GM18511 (cell line): ENCODE results near the gene PRAME.
"Not testable (repeated sequence)": the region's sequence is repeated elsewhere in the genome, so short reads cannot be mapped to it uniquely, and the experiment has no call there.

Experiments
- ATAC-seq: cut with Tn5 transposase; IDR thresholded peaks from one replicate; pipeline ENCODE4 v1.9.1; 2021; ENCODE audit warnings: mild to moderate bottlenecking, moderate library complexity; ENCODE audit not compliant: unreplicated experiment

Gene PRAME

GRCh38 chr22:22553735-22554586, 5.1 kb downstream of the PRAME start:
- no peak for ATAC-seq

- no peak for ATAC-seq
These were observed 5.9 kb downstream of the PRAME start for GRCh38 chr22:22553141-22553540.

GRCh38 chr22:22552630-22553029, 6.4 kb downstream of the PRAME start:
- ATAC-seq, result no peak

GRCh38 chr22:22550789-22551434, 8.2 kb downstream of the PRAME start:
- ATAC-seq, result no peak

- no peak for ATAC-seq
These were observed 10.2 kb downstream of the PRAME start for GRCh38 chr22:22548910-22549309.

- ATAC-seq, result no peak
These were observed 10.7 kb downstream of the PRAME start for GRCh38 chr22:22548317-22548716.

GRCh38 chr22:22547692-22548300, 11.3 kb downstream of the PRAME start:
- no peak for ATAC-seq

GRCh38 chr22:22547226-22547625, 11.8 kb downstream of the PRAME start:
- ATAC-seq, result no peak

DNA sequence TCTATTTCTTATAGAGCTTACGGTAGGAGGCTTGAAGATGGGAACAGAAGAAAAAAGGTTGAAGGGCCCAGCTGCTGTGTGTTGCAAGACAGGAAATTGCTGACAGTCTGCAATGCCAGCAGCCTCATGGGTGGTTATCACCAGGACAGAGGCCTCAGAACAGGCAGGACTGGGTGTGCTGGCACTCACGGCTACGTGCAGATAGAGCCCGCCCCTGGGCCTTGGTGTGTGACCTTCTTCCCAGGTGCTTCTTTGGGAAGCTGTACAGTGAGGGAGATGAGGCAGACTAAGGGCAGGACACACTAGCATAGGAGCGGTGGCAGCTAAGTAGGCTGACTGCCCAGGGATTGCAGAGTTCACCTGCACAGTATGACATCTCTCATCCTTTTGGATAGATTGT, 12.6 kb downstream of the PRAME start:
- ATAC-seq, result no peak

DNA sequence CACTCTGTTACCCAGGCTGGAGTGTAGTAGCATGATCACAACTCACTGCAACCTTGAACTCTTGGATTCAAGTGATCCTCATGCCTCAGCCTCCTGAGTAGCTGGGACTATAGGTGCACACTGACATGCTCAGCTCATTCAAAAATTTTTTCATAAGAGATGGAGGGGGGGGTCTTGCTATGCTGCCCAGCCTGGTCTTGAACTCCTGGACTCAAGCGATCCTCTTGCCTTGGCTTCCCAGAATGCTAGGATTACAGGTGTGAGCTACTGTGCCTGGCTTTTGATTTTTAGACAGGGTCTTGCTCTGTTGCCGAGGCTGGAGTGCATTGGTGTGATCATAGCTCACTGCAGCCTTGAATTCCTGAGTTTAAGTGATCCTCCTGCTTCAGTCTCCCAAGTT, 14.0 kb downstream of the PRAME start:
- no peak for ATAC-seq

- no peak for ATAC-seq
These were observed 20.7 kb downstream of the PRAME start for GRCh38 chr22:22538226-22538989.

GRCh38 chr22:22536916-22537315, 22.1 kb downstream of the PRAME start:
- ATAC-seq, result no peak

GRCh38 chr22:22536515-22536914, 22.6 kb downstream of the PRAME start:
- ATAC-seq, result no peak

DNA sequence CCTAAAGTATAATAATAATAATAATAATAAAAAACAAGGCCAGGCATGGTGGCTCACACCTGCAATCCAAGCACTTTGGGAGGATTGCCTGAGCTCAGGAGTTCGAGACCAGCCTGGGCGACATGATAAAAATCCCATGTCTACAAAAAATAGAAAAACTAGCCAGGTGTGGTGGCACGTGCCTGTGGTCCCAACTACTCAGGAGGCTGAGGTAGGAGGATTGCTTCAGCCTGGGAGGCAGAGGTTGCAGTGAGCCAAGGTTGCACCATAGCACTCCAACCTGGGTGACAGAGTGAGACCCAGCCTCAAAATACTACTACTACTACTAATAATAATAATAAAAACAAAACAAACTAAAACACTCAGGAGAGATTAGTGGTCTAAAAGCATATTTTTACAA, 23.4 kb downstream of the PRAME start:
- ATAC-seq, result no peak

DNA sequence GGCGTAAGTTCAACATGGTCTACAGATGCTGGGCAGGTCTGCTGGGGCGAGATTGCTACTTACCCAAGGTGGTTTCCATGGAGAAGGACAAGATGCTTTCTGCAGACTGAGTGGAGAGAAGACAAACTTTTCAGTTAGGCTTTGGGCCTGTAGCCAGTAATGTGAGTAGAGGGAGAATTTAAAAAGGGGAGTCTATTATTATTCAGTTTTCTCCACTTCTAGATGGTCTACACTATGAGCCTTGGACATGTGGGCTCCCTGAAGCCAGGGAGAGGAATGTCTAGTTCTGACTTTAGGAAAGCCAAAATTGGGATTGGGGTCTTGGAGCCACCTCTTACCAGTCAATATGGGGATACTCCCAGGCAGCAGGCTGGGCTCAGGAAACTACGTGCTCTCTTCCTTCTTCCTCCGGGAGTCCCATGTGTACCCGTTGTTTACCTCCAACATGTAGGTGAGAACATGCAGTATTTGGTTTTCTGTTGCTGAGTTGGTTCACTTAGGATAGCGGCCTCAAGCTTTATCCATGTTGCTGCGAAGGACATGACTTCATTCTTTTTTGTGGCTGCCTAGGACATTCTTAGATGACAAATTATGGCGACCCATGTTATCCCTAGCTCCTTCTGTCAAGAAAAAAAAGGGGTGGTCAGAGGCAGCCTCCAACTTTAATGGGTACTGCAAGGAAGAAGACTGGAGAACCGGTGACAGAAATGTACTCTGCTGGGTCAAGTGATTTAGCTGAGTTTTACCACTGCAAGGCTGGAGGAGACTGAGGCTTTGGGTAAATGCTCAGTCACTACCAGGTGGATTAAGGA, 24.3 kb downstream of the PRAME start:
- ATAC-seq, result no peak

DNA sequence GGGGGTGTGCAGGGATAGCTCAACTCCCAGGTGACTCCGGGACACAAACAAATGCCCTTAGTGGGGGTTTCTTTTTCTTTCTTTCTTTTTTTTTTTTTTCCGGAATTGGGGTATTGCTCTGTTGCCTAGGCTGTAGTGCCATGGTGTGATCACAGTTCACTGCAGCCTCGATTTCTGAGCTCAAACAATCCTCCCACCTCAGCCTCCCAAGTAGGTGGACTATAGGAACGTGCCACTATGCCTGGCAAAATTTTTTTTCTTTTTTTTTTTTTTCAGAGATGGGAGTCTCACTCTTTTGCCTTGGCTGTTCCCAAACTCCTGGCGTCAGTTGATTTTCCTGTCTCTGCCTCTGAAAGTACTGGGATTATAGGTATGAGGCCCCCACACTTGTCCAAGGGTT, 25.2 kb downstream of the PRAME start:
- ATAC-seq, result no peak

DNA sequence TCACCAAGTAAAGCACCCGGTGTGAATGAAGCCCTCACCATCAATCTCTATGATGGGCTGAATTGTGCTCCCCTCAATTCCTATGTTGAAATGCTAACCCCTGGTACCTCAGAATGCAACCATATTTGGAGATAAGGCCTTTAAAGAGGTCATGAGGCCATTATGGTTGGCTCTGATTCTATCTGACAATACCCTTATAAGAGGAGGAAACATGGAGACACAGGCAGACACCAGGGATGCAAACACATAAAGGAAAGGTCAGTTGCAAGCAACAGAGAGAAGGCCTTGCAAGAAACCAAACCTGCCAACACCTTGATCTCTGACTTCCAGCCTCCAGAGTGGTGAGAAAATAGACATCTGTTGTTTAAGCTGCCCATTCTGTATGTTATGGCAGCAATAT, 25.6 kb downstream of the PRAME start:
- no peak for ATAC-seq

DNA sequence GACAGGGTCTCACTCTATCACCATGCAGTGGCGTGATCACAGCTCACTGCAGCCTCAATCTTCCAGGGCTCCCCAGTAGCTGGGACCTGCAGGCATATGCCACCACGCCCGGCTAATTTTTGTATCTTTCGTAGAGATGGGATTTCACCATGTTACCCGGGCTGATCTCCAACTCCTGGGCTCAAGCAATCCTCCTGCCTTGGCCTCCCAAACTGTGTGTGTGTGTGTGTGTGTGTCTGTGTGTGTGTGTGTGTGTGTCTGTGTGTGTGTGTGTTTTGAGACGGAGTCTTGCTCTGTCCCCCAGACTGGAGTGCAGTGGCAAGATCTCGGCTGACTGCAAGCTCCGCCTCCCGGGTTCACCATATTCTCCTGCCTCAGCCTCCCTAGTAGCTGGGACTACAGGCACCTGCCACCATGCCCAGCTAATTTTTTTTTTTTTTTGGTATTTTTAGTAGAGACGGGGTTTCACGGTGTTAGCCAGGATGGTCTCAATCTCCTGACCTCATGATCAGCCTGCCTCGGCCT, 26.5 kb downstream of the PRAME start:
- not testable (repeated sequence) for ATAC-seq

GRCh38 chr22:22531770-22532546, 27.1 kb downstream of the PRAME start:
- no peak for ATAC-seq
